ENCODE measurements around the gene CPLX3. TPM values are rescaled to one million over a fixed set of nuclear protein-coding genes. Genes with fewer than 3 reads are reported as not detected.

Gene CPLX3
- total and polyA plus RNA-seq, 2 of the 8 experiments (the other 6 are each of a cell fraction or from before 2014, with no cell fraction given), result 0.17 TPM; not detected in 1

DNA sequence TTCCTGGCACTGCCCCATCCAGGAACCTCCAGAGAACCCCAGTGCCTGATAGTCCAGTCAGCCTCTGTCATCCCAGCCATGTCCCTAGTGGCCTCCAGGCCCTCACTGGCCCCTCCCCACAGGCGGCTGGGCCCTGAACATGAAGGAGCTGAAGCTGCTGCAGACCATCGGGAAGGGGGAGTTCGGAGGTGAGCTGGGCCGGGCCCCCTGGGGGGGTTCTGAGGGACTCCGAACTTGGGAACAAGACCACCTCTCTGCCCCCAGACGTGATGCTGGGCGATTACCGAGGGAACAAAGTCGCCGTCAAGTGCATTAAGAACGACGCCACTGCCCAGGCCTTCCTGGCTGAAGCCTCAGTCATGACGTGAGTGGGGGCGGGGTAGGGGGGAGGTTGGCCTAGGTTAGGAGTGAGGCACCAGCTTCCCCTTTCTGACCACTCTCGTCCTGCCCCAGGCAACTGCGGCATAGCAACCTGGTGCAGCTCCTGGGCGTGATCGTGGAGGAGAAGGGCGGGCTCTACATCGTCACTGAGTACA lies 25.8 kb upstream of the CPLX3 start:
- no peak for DNase-seq (ENCODE audit: low read depth in 1 of 2, low spot score in 2 of 2)
- Histone ChIP-seq H4K8ac (ENCODE audit: extremely low read depth, insufficient read depth, low read length) (no peak overlapping the region), H3K27ac (ENCODE audit: low read depth, low read length) (no peak overlapping the region), H4K91ac (replicated peaks; ENCODE audit: insufficient read length, low read length) (no peak overlapping the region), H3K4ac (replicated peaks; ENCODE audit: insufficient read length, low read depth, low read length) (no peak overlapping the region), H3K27me3 (replicated peaks in 1 of 4; ENCODE audit: control insufficient read depth in 3 of 4, extremely low read depth in 1 of 4, insufficient read depth in 3 of 4, low read length in 3 of 4) (no peaks in the 10 kb centered on the region), H3K18ac (ENCODE audit: extremely low read depth, low read length) (no peak overlapping the region), H3K79me1 (ENCODE audit: low read depth, low read length) (0 out of 2 replicates have a peak, but pooled peaks cover 2% of the 10 kb centered on the region), H4K20me1 (replicated peaks in 1 of 2; ENCODE audit: control insufficient read depth in 1 of 2, insufficient read depth in 2 of 2, low read length in 2 of 2) (peaks cover 2 to 14% of the 10 kb centered on the region in 2 experiments), H2BK5ac (ENCODE audit: low read depth, low read length) (no peak overlapping the region), H3K4me1 (replicated peaks in 1 of 4; ENCODE audit: control insufficient read depth in 3 of 4, insufficient read depth in 4 of 4, low read length in 3 of 4) (peaks cover 0 to 5% (median 2%) of the 10 kb centered on the region in 4 experiments; a peak in 3 of 7 replicates), H2BK20ac (ENCODE audit: low read length) (no peak overlapping the region), H2BK15ac (ENCODE audit: low read length) (no peak overlapping the region), H3K23ac (ENCODE audit: insufficient read length) (no peak overlapping the region), H2BK12ac (ENCODE audit: low read depth, low read length) (no peak overlapping the region), H3K56ac (replicated peaks; ENCODE audit: insufficient read length, low read depth, low read length) (no peak overlapping the region), H2BK120ac (replicated peaks; ENCODE audit: low read depth, low read length) (no peak overlapping the region), H2AFZ (ENCODE audit: low read length) (no peak overlapping the region), H3K9ac (replicated peaks in 1 of 4; ENCODE audit: extremely low read depth in 1 of 4, low read depth in 3 of 4, low read length in 3 of 4) (no peak overlapping the region), H3K4me3 (ENCODE audit: extremely low read depth in 1 of 4, insufficient read depth in 2 of 4, low read depth in 3 of 4, low read length in 4 of 4) (no peak overlapping the region), H2AK5ac (ENCODE audit: low read depth, low read length) (no peak overlapping the region), H3K23me2 (ENCODE audit: low read depth, low read length) (no peaks in the 10 kb centered on the region), H3K36me3 (ENCODE audit: control insufficient read depth in 2 of 4, insufficient read depth in 4 of 4, low read length in 3 of 4) (peaks cover 0 to 14% (median 0%) of the 10 kb centered on the region in 4 experiments; a peak in 1 of 8 replicates), H3K79me2 (ENCODE audit: control insufficient read depth in 1 of 2, insufficient read depth in 2 of 2, low read length in 2 of 2) (no peaks in the 10 kb centered on the region), H3K4me2 (ENCODE audit: insufficient read depth in 1 of 2, low read depth in 2 of 2, low read length in 2 of 2) (no peak overlapping the region), H3K9me3 (ENCODE audit: insufficient read depth in 2 of 2, low read depth in 1 of 2, low read length in 1 of 2) (no peaks in the 10 kb centered on the region), H3K14ac (ENCODE audit: insufficient read length) (no peak overlapping the region), H4K5ac (ENCODE audit: insufficient read length, low read depth, low read length) (no peak overlapping the region)
- CTCF ChIA-PET (ENCODE audit: partially characterized antibody), result interaction anchor here (0.6 to 53.7 kb wide), 23 partner anchors 8 to 1948 kb away, joined by 3 to 1439 read pairs (median 7); partner anchors contain the start of genes CLK3, CPLX3, CSK and CYP1A2
- POLR2A ChIA-PET (ENCODE audit: partially characterized antibody), result interaction anchor here (0.6 to 3.6 kb wide), 5 partner anchors 8 to 40 kb away, joined by 3 to 20 read pairs (median 4); no protein-coding TSS in a partner anchor
- FAIRE-seq, result no peak
- WGBS, 2 experiments (ENCODE audit: extremely low coverage in 1 of 2, insufficient coverage in 1 of 2, insufficient read length in 1 of 2, insufficient replicate concordance in 2 of 2, low coverage in 1 of 2, low lambda C conversion rate in 2 of 2, missing lambda C conversion rate in 1 of 2), result 86% methylated on average over 10 of the region's 20 CpGs; no CpG with 5 or more reads in 1 of the 2 experiments
- TF ChIP-seq RNF2 (IDR thresholded peaks at IDR 0.05; ENCODE audit: borderline replicate concordance, low read depth, low read length, missing control alignments, poor library complexity, severe bottlenecking), result no peak
- no peak for TF ChIP-seq CREB1 (IDR thresholded peaks at IDR 0.05)
- no peak for TF ChIP-seq KDM4A (IDR thresholded peaks at IDR 0.05; ENCODE audit: low read depth, low read length, severe bottlenecking)
- no peak for TF ChIP-seq RAD21 (IDR thresholded peaks at IDR 0.05 in 1 of 2, conservative IDR thresholded peaks at IDR 0.05 in 1 of 2; ENCODE audit: low read depth in 2 of 2, low read length in 2 of 2)
- no peak for TF ChIP-seq SP4 (IDR thresholded peaks at IDR 0.05; ENCODE audit: low read length)
- TF ChIP-seq, protein P1, sequence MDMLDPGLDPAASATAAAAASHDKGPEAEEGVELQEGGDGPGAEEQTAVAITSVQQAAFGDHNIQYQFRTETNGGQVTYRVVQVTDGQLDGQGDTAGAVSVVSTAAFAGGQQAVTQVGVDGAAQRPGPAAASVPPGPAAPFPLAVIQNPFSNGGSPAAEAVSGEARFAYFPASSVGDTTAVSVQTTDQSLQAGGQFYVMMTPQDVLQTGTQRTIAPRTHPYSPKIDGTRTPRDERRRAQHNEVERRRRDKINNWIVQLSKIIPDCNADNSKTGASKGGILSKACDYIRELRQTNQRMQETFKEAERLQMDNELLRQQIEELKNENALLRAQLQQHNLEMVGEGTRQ (IDR thresholded peaks at IDR 0.05; ENCODE audit: low read length), result no peak
- no peak for TF ChIP-seq NANOG (IDR thresholded peaks at IDR 0.05; ENCODE audit: insufficient read depth, low read depth, low read length, poor library complexity, severe bottlenecking)
- TF ChIP-seq BCL11A (IDR thresholded peaks at IDR 0.05; ENCODE audit: low read depth in 2 of 2, low read length in 2 of 2), result no peak
- TF ChIP-seq SIN3A (conservative IDR thresholded peaks at IDR 0.05 in 1 of 2, IDR thresholded peaks at IDR 0.05 in 1 of 2; ENCODE audit: low read depth in 1 of 2, low read length in 2 of 2), result no peak; a peak in 1 of 4 replicates
- TF ChIP-seq RBBP5 (IDR thresholded peaks at IDR 0.05; ENCODE audit: borderline replicate concordance, low read depth, low read length), result no peak
- no peak for TF ChIP-seq NRF1 (IDR thresholded peaks at IDR 0.05; ENCODE audit: low read depth, low read length)

All from H1 (cell line).